Thymus (tissue), 11 donors: ENCODE data around the gene TTLL8. TPM values are rescaled to one million over a fixed set of nuclear protein-coding genes. Genes with fewer than 3 reads are reported as not detected.

Source experiments
- DNase-seq, 9 donors: peaks; one replicate each; pipeline ENCODE4 v3.0.0-alpha.2; 2013; ENCODE audit warnings: low spot score in 9 of 9, low read depth in 6 of 9, missing footprints in 1 of 9
- H3K27ac ChIP-seq, 2 donors: one replicate each; pipeline ENCODE4 v1.5.1; 2013; ENCODE audit warnings: control low read depth in 1 of 2, low read depth in 1 of 2, low read length in 1 of 2, mild to moderate bottlenecking in 1 of 2, moderate library complexity in 1 of 2
- H3K27me3 ChIP-seq, 2 donors: one replicate each; pipeline ENCODE4 v1.5.1; 2013; ENCODE audit warnings: low read length in 1 of 2; ENCODE audit not compliant: control insufficient read depth in 2 of 2, insufficient read depth in 1 of 2
- H3K36me3 ChIP-seq, 2 donors: one replicate each; pipeline ENCODE4 v1.5.1; 2013; ENCODE audit warnings: low read length in 1 of 2, mild to moderate bottlenecking in 1 of 2, moderate library complexity in 1 of 2; ENCODE audit not compliant: control insufficient read depth in 2 of 2, insufficient read depth in 2 of 2
- H3K4me1 ChIP-seq, 2 donors: one replicate each; pipeline ENCODE4 v1.5.1; 2013; ENCODE audit warnings: low read length in 2 of 2; ENCODE audit not compliant: control insufficient read depth in 2 of 2, insufficient read depth in 2 of 2
- H3K4me3 ChIP-seq, 2 donors: one replicate each; pipeline ENCODE4 v1.5.1; 2013; ENCODE audit warnings: low read length in 2 of 2, control low read depth in 1 of 2, mild to moderate bottlenecking in 1 of 2
- H3K9me3 ChIP-seq, 2 donors: one replicate each; pipeline ENCODE4 v1.5.1; 2013; ENCODE audit warnings: low read length in 1 of 2, mild to moderate bottlenecking in 1 of 2; ENCODE audit not compliant: control insufficient read depth in 2 of 2, insufficient read depth in 1 of 2
- WGBS: extraction: QIAGEN DNeasy Blood & Tissue Kit; methylation state at CpG from one replicate; pipeline ENCODE4 v1.1.7; 2013; 5-methylcytosine and 5-hydroxymethylcytosine counted together
- polyA plus RNA-seq: library from polyadenylated mRNA; stranded (reverse); fragments of 200-250 nt; gene quantifications from one replicate; pipeline ENCODE4 v1.2.3, GENCODE V29; 2013
- total RNA-seq: library from RNA; stranded (reverse); fragments of 120-200 nt; gene quantifications from one replicate; pipeline ENCODE4 v1.2.4, GENCODE V29; 2013
- donor health status: healthy.

Gene TTLL8
- total and polyA plus RNA-seq, 2 donors: not detected

GRCh38 chr22:50060441-50061140 is 2.5 kb upstream of the TTLL8 start:
- Histone ChIP-seq H3K36me3 (no peaks in the 10 kb centered on the region), H3K4me3 (no peak overlapping the region), H3K27ac (no peak overlapping the region), H3K27me3 (peaks cover 28 to 57% of the 10 kb centered on the region in 2 donors), H3K9me3 (peaks cover 0 to 3% of the 10 kb centered on the region in 2 donors), H3K4me1 (no peaks in the 10 kb centered on the region)
- DNase-seq: no peak
- WGBS: 88% methylated on average over 28 of the region's 28 CpGs

GRCh38 chr22:50059881-50060262 is 1.8 kb upstream of the TTLL8 start:
- H3K4me1 ChIP-seq: no peaks in the 10 kb centered on the region
- WGBS: 94% methylated on average over 7 of the region's 7 CpGs
- H3K9me3 ChIP-seq: peaks cover 0 to 3% of the 10 kb centered on the region in 2 donors
- no peak for DNase-seq
- no peak overlapping the region for H3K4me3 ChIP-seq
- peaks cover 28 to 57% of the 10 kb centered on the region in 2 donors for H3K27me3 ChIP-seq
- no peak overlapping the region for H3K27ac ChIP-seq
- H3K36me3 ChIP-seq: no peaks in the 10 kb centered on the region

GRCh38 chr22:50058906-50059880 is 1.1 kb upstream of the TTLL8 start:
- no peaks in the 10 kb centered on the region for H3K4me1 ChIP-seq
- 56% methylated on average over 31 of the region's 31 CpGs for WGBS
- no peaks in the 10 kb centered on the region for H3K36me3 ChIP-seq
- no peak for DNase-seq
- no peak overlapping the region for H3K4me3 ChIP-seq
- peaks cover 0 to 3% of the 10 kb centered on the region in 2 donors for H3K9me3 ChIP-seq
- H3K27me3 ChIP-seq: peaks cover 28 to 57% of the 10 kb centered on the region in 2 donors
- H3K27ac ChIP-seq: no peak overlapping the region

GRCh38 chr22:50057278-50058060 is 629 bp downstream of the TTLL8 start:
- Histone ChIP-seq H3K9me3 (peaks cover 0 to 3% of the 10 kb centered on the region in 2 donors), H3K36me3 (no peaks in the 10 kb centered on the region), H3K27me3 (peaks cover 28 to 57% of the 10 kb centered on the region in 2 donors), H3K27ac (no peak overlapping the region), H3K4me1 (no peaks in the 10 kb centered on the region), H3K4me3 (no peak overlapping the region)
- WGBS: 93% methylated on average over 14 of the region's 14 CpGs
- DNase-seq: no peak

- Histone ChIP-seq H3K4me3 (no peak overlapping the region), H3K4me1 (no peaks in the 10 kb centered on the region), H3K36me3 (no peaks in the 10 kb centered on the region), H3K9me3 (peaks cover 0 to 3% of the 10 kb centered on the region in 2 donors), H3K27ac (no peak overlapping the region), H3K27me3 (peaks cover 28 to 52% of the 10 kb centered on the region in 2 donors)
- 78% methylated on average over 34 of the region's 34 CpGs for WGBS
- no peak for DNase-seq
Measured at GRCh38 chr22:50056214-50056972, 1.7 kb downstream of the TTLL8 start.

- Histone ChIP-seq H3K27ac (no peak overlapping the region), H3K4me1 (no peaks in the 10 kb centered on the region), H3K4me3 (no peak overlapping the region), H3K27me3 (peaks cover 19 to 26% of the 10 kb centered on the region in 2 donors), H3K9me3 (no peaks in the 10 kb centered on the region), H3K36me3 (no peaks in the 10 kb centered on the region)
- 87% methylated on average over 18 of the region's 18 CpGs for WGBS
- no peak for DNase-seq
Measured at GRCh38 chr22:50053861-50054260, 4.2 kb downstream of the TTLL8 start.

- Histone ChIP-seq H3K4me3 (no peak overlapping the region), H3K4me1 (no peaks in the 10 kb centered on the region), H3K27ac (no peak overlapping the region), H3K27me3 (peaks cover 7 to 9% of the 10 kb centered on the region in 2 donors), H3K9me3 (no peaks in the 10 kb centered on the region), H3K36me3 (no peaks in the 10 kb centered on the region)
- DNase-seq: no peak
- 96% methylated on average over 18 of the region's 18 CpGs for WGBS
Measured at GRCh38 chr22:50051930-50052329, 6.2 kb downstream of the TTLL8 start.
